GM19328 (cell line): ENCODE measurements around the gene THADA.

Experiments used
- ATAC-seq: cut with Tn5 transposase; IDR thresholded peaks from one replicate; pipeline ENCODE4 v1.9.1; 2021; ENCODE audit warnings: mild to moderate bottlenecking, moderate library complexity; ENCODE audit not compliant: unreplicated experiment

The THADA gene

GRCh38 chr2:43445781-43446180 is 150.1 kb downstream of the THADA start:
- ATAC-seq: no peak

- ATAC-seq: no peak
These were observed 150.7 kb downstream of the THADA start for GRCh38 chr2:43444989-43445645.

- no peak for ATAC-seq
These were observed 152.6 kb downstream of the THADA start for GRCh38 chr2:43443282-43443681.

GRCh38 chr2:43441195-43441594 is 154.6 kb downstream of the THADA start:
- no peak for ATAC-seq

- ATAC-seq: no peak
These were observed 156.8 kb downstream of the THADA start for GRCh38 chr2:43438858-43439655.

GRCh38 chr2:43438342-43438741 is 157.5 kb downstream of the THADA start:
- no peak for ATAC-seq

- no peak for ATAC-seq
These were observed 158.5 kb downstream of the THADA start for GRCh38 chr2:43437363-43437762.

GRCh38 chr2:43436431-43436830 is 159.4 kb downstream of the THADA start:
- ATAC-seq: no peak

GRCh38 chr2:43435746-43436145 is 160.1 kb downstream of the THADA start:
- no peak for ATAC-seq

GRCh38 chr2:43430489-43430888 is 165.3 kb downstream of the THADA start:
- no peak for ATAC-seq

GRCh38 chr2:43429369-43429768 is 166.5 kb downstream of the THADA start:
- ATAC-seq: no peak

- ATAC-seq: no peak
These were observed 168.8 kb downstream of the THADA start for GRCh38 chr2:43427032-43427424.

- ATAC-seq: peak; percentile 83
These were observed 169.4 kb downstream of the THADA start for GRCh38 chr2:43426305-43427031.

GRCh38 chr2:43425659-43426058 is 170.2 kb downstream of the THADA start:
- no peak for ATAC-seq

GRCh38 chr2:43424262-43425207 is 171.3 kb downstream of the THADA start:
- no peak for ATAC-seq

- no peak for ATAC-seq
These were observed 171.9 kb downstream of the THADA start for GRCh38 chr2:43423941-43424261.

- no peak for ATAC-seq
These were observed 174.6 kb downstream of the THADA start for GRCh38 chr2:43421194-43421593.

- ATAC-seq: no peak
These were observed 175.4 kb downstream of the THADA start for GRCh38 chr2:43420389-43420801.

GRCh38 chr2:43419876-43420275 is 176.0 kb downstream of the THADA start:
- no peak for ATAC-seq

- ATAC-seq: no peak
These were observed 176.6 kb downstream of the THADA start for GRCh38 chr2:43419243-43419642.

GRCh38 chr2:43418680-43419079 is 177.2 kb downstream of the THADA start:
- ATAC-seq: no peak
